Ammon's horn (tissue), 1 donor: ENCODE results near the gene ZNF592.
"Not testable (repeated sequence)": the region's sequence is repeated elsewhere in the genome, so short reads cannot be mapped to it uniquely, and the experiment has no call there.

ENCODE experiments used
- DNase-seq: peaks from one replicate; pipeline ENCODE4 v3.0.0-alpha.2; 2016; ENCODE audit warnings: low spot score

The ZNF592 gene, protein sequence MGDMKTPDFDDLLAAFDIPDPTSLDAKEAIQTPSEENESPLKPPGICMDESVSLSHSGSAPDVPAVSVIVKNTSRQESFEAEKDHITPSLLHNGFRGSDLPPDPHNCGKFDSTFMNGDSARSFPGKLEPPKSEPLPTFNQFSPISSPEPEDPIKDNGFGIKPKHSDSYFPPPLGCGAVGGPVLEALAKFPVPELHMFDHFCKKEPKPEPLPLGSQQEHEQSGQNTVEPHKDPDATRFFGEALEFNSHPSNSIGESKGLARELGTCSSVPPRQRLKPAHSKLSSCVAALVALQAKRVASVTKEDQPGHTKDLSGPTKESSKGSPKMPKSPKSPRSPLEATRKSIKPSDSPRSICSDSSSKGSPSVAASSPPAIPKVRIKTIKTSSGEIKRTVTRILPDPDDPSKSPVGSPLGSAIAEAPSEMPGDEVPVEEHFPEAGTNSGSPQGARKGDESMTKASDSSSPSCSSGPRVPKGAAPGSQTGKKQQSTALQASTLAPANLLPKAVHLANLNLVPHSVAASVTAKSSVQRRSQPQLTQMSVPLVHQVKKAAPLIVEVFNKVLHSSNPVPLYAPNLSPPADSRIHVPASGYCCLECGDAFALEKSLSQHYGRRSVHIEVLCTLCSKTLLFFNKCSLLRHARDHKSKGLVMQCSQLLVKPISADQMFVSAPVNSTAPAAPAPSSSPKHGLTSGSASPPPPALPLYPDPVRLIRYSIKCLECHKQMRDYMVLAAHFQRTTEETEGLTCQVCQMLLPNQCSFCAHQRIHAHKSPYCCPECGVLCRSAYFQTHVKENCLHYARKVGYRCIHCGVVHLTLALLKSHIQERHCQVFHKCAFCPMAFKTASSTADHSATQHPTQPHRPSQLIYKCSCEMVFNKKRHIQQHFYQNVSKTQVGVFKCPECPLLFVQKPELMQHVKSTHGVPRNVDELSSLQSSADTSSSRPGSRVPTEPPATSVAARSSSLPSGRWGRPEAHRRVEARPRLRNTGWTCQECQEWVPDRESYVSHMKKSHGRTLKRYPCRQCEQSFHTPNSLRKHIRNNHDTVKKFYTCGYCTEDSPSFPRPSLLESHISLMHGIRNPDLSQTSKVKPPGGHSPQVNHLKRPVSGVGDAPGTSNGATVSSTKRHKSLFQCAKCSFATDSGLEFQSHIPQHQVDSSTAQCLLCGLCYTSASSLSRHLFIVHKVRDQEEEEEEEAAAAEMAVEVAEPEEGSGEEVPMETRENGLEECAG (N-terminal part only)

DNA sequence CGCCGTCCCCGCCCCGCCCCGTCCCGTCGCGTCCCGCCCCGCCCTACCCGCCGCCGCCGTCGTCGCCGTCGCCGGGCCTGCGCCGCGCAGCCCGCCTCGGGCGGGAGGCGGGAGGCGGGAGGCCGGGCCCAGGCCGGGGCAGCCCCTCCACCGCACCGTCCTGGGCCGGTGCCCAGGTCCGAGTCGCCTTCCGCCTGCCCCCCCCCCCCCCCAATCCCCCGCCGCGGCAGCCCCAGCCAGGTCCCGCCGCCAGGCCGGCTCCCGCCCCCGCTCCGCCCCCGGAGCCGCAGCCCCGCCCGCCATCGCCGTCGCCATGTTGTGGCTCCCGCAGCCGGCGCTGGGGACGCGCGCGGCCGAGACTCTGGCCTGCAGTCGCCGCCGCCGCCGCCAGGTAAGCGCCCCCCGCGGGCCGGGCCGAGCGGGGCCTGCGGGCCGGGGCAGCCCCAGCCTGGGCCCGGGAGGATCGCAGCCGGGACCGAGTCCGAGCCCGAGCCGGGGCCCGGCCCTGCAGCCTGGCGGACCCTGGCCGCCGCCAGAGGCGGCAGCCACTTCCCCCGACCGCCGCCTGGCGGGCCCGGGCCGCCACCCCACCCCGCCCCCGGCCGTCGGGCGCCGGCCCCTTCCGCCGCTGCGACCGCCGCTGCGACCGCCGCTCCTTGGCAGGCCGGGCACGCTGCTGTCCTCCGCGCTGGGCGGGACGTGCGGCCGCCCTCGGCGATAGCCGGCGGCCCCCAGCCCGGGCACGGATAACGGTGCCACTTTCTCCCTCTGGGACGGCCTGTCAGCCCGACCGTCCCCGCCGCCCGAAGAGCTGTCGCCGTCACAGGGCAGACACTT, at the start of gene ZNF592:
ZNF592 (plus strand) TSS at position 319 of the 837 bp plus-strand sequence. CDS start 34,084 bp downstream, outside the sequence.
- peak; percentile 83 for DNase-seq

DNA sequence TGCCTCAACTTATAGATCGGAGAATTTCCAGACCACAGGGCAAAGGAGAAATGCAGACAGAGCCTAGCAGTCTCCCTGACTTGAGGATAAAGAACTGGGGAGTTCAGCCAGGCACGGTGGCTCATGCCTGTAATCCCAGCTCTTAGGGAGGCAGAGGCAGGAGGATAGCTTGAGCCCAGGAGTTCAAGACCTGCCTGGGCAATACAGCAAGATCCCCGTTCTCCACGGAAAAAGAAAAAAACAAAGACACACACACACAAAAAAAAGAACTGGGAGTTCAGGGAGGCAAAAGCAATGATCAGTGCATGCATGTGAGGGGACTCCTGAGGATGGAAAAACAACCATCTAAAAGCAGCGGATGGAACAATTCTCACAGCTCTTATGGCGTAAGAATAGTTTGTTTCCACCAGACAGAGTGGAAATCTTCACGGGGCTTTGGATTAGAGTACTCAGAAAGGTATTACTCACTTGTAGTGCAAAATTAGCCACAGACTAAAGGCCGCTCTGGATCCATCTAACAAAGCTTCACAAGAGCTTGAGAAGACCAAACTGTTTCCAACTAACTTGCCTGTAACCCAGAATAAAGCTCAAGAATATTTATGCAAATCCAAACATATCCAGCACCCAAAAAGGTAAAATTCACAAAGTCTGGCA, 48.7 kb upstream of the ZNF592 start:
- DNase-seq, result no peak

DNA sequence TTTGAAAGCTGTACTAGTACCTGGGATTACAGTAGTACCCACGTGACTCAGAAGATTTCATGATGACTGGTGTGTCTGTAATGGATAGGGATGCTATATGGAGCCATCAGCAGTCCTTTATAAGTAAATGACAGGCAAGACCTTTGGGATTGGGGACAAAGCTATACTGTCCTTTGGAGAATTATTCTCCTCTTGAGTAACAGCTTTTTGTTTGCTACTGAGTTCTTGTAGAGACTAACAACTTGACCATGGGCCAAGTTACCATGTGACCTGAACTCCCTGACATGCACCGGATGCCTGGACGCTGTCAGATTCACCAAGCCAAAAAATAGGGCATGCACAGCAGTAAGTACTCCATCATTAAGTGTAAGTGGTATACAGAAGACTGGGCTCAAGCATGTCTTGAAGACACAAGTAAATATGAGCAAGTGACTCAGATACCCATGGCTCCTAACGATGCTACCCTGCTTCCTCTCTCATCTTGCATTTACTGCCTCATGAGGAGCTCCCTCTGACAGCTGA, 45.4 kb upstream of the ZNF592 start:
- peak; percentile 80 for DNase-seq

DNA sequence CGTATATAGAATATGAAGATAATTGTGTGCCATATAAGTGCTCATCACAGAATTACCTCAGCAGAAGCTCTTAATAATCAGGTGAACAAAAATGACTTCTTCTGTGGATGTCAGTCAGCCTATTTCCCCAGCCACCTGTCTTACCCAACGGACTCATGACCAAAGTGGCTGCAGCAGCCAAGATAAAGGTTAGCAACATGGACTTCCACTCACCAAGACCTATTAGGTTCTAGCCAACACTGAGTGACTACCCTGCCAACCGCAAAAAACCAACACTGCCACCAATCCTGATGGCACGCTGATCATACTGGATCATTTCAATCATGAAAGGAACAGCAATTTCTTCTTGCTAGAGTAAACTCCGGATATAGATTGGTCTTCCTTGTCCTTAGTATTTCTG, 44.6 kb upstream of the ZNF592 start:
- no peak for DNase-seq

DNA sequence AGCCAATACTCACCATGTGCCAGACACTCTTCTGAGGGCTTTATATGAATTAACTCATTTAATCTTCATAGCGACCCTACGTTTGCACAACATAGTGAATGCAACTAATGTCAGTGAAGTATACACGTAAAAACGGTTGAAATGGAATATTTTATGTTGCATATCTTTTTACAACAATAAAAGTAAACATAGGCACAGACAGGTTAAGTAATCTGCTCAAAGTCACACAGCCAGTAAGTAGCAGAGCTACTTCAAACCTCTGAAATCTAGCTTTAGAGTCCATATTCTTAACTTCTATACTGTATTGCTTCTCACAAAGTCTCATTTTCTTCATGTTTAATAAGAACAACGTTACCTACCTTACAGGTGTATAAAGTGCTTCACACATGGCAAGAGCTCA, 34.0 kb upstream of the ZNF592 start:
- no peak for DNase-seq

DNA sequence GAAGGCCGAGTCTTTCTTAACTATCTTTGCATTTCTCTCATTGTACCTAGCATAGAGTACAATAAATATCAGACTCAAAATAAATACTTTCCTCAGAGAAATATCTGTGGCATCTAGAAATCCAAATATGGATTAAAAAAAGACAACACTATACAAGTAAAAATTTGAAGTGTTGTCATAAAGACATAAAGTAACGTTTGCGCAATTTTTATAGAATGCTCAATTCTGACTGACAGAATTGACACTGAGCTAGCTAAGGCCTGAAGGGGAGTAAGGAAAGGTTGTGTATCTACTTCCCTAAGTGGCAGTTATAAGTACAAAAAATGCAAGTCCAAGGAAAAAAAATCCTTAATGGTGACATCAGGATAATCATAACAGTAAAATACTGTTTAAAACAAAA, 33.6 kb upstream of the ZNF592 start:
- DNase-seq, result no peak

DNA sequence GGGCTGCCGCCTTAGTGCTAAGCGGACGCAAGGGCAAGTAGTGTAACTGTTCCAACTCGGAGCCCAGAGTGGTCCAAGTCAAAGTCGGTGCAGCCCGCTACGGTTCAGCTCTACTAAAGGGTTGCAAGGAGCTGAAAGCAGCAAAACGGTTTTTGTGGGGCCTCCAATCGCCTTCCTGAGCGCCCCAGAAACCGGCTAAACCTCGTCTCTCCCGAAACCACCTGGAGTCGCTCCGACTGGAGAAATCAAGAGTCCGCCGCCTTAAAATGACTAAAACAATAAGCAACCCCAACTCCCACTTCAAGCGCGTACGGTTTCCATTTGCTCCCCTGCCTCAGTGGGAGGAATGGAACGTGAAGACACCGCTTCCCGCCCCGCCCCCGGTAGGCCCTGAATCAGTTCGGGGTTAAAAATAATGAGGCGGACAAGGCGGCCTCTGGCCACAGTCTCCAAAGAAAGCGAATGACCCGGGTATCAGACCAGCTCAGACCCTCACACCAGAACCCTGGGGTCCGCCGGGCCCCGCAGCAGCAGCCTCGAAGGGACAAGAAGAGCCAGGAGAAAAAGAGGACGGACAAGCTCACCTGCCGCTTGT, 32.9 kb upstream of the ZNF592 start:
- DNase-seq, result peak; percentile 32

DNA sequence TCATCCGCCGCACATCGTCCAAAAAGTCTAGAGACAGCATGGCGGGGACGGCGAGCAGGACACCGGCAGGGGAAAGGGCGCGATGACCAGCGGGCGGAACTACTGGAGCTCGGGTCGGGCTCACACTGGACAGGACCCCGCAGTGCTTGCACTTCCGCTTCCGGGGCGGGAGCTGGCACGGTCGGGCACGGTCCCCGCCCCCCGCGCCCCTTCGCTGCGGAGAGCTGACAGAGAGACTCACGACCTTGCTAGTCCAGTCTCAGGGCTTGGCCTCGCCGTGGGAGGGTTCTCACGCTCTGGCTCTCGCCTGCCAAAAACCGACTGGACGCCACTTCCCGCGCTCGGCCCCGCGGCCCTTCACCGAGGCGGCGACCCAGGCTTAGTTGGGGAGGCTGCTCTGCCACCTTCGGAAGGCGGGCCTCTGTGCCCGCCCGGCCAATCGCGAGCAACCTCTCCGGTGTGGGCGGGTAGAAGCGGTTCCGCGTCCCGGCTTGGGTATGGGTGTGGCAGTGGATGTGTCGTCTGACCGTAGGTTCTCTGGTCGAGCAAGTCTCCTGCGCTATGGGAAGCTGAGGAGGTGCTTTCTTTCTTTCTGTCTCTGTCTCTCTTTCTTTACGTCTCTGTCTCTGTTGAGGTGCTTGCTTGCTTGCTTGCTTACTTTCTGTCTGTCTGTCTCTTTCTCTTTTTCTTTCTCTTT, 32.2 kb upstream of the ZNF592 start, which contains the start of gene SEC11A:
SEC11A (minus strand) TSS at position 104 of the 697 bp plus-strand sequence; CDS start at position 40, 64 bp downstream.
- peak; percentile 97 for DNase-seq

DNA sequence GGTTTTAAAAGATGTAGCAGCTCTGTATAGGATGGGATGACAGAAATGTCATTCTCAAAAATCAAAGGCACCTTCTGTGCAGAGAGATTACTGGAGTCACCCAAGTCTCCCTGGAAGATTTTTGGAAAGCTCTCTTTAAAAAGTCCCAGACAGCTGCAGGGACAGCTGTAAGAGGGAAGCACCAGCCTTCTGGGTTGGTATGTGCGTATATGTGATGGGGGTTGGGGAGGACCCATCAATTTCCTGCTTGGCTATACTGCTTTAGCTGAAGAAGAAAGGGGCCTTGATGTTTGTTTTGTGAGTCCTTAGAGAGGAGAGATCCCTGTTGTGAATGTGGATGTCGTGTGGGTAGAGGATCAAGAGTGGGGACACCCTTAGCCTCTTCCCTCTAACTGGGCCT, 27.0 kb upstream of the ZNF592 start:
- no peak for DNase-seq

DNA sequence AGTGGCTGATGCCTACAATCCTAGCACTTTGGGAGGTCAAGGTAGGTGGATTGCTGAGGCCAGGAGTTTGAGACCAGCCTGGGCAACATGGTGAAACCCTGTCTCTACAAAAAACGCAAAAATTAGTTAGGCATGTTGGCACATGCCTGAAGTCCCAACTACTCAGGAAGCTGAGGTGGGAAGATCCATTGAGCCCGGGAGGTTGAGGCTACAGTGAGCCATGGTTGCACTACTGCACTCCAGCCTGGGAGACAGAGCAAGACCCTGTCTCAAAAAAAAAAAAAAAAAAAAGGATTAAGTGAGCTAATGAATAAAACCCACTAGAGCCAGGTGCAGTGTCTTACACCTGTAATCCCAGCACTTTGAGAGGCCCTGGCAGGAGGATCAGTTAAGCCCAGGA, 25.8 kb upstream of the ZNF592 start:
- DNase-seq, result no peak

DNA sequence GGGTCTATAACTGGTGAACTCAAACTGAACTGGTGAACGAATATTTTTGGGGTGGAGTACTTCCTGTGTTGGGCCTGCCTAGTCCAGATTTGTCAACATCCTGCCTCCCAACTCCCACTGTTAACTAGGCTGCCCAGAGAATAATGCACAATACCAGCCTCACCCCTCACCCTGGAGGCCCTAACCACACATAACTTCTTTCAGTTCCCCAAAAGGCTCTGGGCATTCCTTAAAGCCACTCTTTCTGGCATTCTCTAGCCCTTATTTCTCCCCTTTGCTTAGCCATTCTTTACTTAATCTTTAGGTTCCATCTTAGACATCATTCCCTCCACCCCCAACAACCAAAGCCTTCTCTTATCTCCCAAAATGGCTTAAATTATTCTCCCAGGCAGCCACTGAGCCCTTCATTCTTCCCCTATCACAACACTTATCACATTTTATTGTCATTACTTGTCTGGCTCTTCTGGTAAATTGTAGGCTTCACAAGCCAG, 23.3 kb upstream of the ZNF592 start:
- DNase-seq, result peak; percentile 53

DNA sequence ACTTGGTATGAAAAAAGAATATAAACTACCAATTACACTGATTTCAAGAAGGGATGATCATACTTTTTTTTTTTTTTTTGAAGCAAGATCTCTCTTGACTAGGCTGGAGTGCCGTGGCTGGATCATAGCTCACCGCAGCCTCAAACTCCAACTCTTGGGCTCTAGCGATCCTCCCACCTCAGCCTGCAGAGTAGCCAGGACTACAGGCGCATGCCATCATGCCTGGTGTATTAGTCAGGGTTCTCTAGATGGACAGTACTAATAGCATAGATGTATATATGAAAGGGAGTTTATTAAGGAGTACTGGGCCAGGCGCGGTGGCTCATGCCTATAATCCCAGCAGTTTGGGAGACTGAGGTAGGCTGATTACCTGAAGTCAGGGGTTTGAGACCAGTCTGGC, 21.0 kb upstream of the ZNF592 start:
- no peak for DNase-seq

DNA sequence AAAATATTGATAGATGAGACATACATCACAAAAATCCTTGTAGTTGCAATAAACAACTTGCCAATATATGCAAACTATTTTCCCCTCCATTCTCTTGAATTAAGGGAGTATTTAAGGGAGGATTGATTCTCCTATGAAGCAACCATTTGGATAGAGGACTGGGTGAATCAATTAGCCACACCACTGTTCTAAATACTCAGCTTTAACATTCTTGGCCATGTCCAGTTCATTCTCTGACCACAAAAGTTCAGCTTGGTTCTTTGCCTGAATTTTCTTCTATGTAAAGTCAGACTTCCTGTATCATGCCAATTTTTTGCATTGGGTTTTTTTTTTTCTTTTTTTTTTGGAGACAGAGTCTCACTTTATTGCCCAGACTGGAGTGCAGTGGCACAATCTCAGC, 16.6 kb upstream of the ZNF592 start:
- no peak for DNase-seq

DNA sequence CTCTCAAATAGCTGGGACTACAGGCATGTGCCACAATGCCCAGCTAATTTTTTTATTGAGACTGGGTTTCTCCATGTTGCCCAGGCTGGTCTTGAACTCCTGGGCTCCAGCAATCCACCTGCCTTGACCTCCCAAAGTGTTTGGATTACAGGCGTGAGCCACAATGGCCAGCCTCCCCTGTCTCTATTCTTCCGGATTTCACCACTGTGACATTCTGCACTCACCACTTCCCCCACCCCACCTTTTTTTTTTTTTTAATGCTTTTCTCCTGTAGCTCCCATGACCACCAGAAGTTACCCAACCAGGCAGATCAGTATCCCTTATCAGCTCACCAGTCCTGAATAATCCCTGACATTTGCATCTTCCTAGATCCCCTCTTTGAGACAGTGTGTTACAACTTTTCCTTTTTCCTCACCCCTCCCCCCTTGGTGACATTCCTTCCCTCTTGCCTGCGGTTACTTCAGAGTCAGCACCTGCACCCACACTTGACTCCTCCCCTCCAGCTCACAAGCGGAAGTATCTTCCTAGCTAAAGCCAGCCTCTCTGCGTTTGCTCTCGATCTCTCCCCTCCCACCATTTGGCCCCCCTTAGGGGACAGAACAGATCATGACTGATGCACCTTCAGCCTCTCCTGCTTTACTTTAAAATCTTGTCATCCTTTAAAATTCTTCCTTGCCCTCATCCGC, 13.5 kb upstream of the ZNF592 start:
- peak; percentile 53 for DNase-seq

DNA sequence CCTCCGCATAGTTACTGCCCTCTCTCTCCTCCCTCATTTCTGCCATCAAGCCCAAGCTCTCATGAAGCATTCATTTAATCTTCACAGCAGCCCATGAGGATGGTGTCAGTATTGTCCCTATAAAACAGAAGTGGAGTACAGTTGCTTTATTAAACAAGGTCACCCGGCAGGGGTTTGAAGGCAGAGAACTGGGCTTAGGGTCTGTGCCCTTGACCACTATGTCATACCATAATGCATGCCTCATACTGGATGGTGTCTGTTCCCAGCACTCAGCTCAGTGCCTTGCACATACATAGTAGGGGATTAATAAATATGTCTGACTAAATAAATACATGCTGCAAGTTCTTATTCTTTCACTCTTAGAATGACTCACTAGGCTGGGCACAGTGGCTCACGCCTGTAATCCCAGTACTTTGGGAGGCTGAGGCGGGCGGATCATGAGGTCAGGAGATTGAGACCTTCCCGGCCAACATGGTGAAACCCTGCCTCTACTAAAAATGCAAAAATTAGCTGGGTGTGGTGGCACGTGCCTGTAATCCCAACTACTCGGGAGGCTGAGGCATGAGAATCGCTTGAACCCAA, 12.8 kb upstream of the ZNF592 start:
- not testable (repeated sequence) for DNase-seq

DNA sequence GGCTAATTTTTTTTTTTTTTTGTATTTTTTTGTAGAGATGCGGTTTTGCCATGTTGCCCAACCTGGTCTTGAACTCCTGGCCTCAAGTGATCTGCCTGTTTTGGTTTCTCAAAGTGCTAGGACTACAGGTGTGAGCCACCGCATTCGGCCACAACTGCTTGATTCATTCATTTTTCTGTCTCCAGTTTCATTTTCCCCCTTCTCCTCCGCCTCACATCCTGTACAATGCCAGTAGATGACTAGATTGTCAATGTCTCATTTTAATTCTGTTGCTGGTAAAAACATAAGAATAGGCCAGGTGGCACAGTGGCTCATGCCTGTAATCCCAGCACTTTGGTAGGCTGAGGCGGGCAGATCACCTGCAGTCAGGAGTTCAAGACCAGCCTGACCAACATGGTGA, 12.0 kb upstream of the ZNF592 start:
- DNase-seq, result no peak

DNA sequence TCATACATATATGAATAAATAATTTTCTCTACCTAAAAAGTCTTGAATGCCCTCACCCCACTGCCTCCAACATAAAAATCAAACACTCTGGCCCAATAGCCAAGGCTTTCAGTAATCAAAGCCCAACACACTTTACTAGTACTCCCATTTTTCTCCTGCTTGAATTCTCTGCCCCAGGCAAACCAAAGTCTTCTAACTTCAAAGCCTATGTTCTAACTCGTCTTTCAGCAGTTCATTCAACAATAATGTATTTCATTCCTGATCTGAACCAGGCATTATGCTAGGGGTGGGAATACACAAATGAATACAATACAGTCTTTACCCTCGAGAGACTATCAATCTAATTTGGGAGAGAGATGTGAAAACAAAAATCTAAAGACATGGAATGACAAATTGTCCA, 11.4 kb upstream of the ZNF592 start:
- no peak for DNase-seq

DNA sequence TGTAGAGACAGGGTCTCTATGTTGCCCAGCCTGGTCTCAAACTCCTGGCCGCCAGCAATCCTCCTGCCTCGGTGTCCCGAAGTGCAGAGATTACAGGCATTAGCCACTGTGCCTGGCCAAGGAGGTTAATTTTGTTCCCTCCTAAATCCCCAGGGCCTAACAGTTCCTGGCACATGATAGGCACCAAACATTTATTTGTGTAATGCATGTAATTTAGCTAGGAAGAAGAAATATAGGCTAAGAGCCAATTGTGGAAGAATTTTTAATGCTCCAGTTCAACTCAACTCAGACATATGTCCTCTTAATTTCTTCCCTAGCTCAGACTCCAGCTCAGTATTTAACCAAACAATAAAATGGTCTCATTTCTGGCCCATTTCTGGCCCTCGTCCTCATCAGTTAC, 7.7 kb upstream of the ZNF592 start:
- DNase-seq, result no peak
